ENCODE measurements around the gene SLC9A7. TPM values are rescaled to one million over a fixed set of nuclear protein-coding genes. Genes with fewer than 3 reads are reported as not detected.

Gene SLC9A7
- total RNA-seq, 1 experiment from 2014 or later, result 74.3 TPM

DNA sequence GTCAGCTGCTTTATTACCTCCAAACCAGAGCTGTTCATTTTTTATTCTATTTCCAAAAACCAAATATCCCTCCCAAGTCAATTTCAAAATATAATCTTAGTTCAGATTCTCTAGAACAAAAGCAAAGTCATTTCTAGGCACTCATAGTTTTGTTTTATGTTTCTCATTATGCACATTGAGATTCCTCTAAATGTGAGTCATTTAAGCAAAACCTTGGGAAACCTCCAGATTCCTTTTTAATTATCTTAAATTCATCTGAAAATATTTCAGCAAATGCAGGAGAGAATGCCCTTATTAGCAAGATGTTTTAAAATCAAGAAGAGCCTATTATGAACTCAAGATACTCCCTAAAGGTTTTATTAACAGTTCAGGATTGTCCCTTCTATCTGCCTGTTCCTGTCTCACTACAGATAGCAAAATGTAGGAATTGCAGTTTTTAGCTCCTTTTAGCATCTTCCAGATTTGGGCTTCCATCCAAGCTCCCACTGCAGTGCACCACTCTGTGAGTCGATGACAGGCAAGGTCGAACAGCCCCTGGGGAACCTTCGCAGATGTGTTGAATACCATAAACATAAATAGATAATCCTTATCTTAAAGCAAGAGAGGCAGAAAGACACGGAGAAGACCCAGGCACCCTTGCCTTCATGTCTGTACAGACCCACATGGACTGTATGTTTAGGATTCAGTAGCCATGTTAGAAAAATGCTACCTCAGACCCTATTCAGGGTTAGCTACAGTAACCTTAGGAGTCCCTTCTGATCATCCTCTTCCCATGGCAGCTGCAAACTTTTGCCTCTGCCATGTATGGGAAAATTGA is 11.3 kb upstream of the SLC9A7 start:
- ATAC-seq (peak; percentile 35), DNase-seq (peak; percentile 27)
- intact Hi-C loops (cut with micrococcal nuclease), result loop anchor here (1.0 to 2.0 kb wide), 2 partner anchors 22 to 203 kb away; no protein-coding TSS in a partner anchor
- ChIA-PET POLR2A (ENCODE audit: unreplicated experiment) (interaction anchor here (0.7 kb wide), 1 partner anchor 67 kb away, joined by 7 read pairs; the partner anchor contains the start of gene RP2), CTCF (interaction anchor here (1.4 kb wide), 1 partner anchor 26 kb away, joined by 3 read pairs; no protein-coding TSS in a partner anchor)
- peak overlapping the region; percentile 75 for H3K4me2 ChIP-seq (ENCODE audit: low read length)
- no peaks in the 10 kb centered on the region for H3K9me3 ChIP-seq (ENCODE audit: low read length)
- peaks cover 31% of the 10 kb centered on the region for H3K4me1 ChIP-seq (ENCODE audit: insufficient read depth, low read length)
- no peaks in the 10 kb centered on the region for H4K20me1 ChIP-seq (ENCODE audit: low read length)
- BruUV-seq (replicated peaks), result no TSS peak
- no peak overlapping the region for H2AFZ ChIP-seq (ENCODE audit: low read length)
- peaks cover 3% of the 10 kb centered on the region for H3F3A ChIP-seq (ENCODE audit: low read length, unreplicated experiment)
- peak overlapping the region; percentile 93 for H3K27ac ChIP-seq (ENCODE audit: low read length)
- TF ChIP-seq, protein P1, sequence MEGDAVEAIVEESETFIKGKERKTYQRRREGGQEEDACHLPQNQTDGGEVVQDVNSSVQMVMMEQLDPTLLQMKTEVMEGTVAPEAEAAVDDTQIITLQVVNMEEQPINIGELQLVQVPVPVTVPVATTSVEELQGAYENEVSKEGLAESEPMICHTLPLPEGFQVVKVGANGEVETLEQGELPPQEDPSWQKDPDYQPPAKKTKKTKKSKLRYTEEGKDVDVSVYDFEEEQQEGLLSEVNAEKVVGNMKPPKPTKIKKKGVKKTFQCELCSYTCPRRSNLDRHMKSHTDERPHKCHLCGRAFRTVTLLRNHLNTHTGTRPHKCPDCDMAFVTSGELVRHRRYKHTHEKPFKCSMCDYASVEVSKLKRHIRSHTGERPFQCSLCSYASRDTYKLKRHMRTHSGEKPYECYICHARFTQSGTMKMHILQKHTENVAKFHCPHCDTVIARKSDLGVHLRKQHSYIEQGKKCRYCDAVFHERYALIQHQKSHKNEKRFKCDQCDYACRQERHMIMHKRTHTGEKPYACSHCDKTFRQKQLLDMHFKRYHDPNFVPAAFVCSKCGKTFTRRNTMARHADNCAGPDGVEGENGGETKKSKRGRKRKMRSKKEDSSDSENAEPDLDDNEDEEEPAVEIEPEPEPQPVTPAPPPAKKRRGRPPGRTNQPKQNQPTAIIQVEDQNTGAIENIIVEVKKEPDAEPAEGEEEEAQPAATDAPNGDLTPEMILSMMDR (conservative IDR thresholded peaks at IDR 0.05; ENCODE audit: low read depth, low read length), result no peak
- TF ChIP-seq EZH2 (IDR thresholded peaks at IDR 0.05; ENCODE audit: low read length, unreplicated experiment) (no peak), EZH2phosphoT487 (IDR thresholded peaks at IDR 0.05; ENCODE audit: borderline replicate concordance, low read length) (no peak)
- H3K9ac ChIP-seq (ENCODE audit: low read length), result peak overlapping the region; percentile 69
- H3K4me3 ChIP-seq (ENCODE audit: low read length), result peak overlapping the region; percentile 42; the same call in 1 of the 2 replicates
- H3K36me3 ChIP-seq (ENCODE audit: low read depth, low read length), result no peaks in the 10 kb centered on the region
- H3K79me2 ChIP-seq (ENCODE audit: low read length), result no peaks in the 10 kb centered on the region
- H3K9me2 ChIP-seq (replicated peaks; ENCODE audit: low read length), result no peaks in the 10 kb centered on the region
- H3K27me3 ChIP-seq (ENCODE audit: low read length), result no peaks in the 10 kb centered on the region

DNA sequence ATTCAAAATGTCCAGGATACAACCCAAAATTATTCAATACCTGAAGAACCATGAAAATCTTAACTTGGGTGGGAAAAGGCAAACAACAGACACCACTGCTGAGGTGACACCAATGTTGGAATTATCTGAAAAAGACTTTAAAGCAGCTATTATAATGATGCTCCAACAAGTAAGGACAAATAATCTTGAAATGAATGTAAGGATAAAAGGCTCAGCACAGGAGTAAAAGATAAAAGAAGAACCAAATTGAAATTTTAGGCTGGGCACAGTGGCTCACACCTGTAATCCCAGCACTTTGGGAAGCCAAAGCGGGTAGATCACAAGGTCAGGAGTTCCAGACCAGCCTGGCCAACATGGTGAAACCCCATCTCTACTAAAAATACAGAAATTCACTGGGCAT is 4.0 kb upstream of the SLC9A7 start:
- Histone ChIP-seq H4K20me1 (ENCODE audit: low read length) (no peaks in the 10 kb centered on the region), H3K9ac (ENCODE audit: low read length) (no peak overlapping the region), H3K27me3 (ENCODE audit: low read length) (no peaks in the 10 kb centered on the region), H3K4me2 (ENCODE audit: low read length) (no peak overlapping the region), H2AFZ (ENCODE audit: low read length) (no peak overlapping the region), H3K27ac (ENCODE audit: low read length) (no peak overlapping the region), H3K4me3 (ENCODE audit: low read length) (no peak overlapping the region), H3K4me1 (ENCODE audit: insufficient read depth, low read length) (peaks cover 12% of the 10 kb centered on the region), H3K9me2 (replicated peaks; ENCODE audit: low read length) (no peaks in the 10 kb centered on the region), H3K36me3 (ENCODE audit: low read depth, low read length) (no peaks in the 10 kb centered on the region), H3F3A (ENCODE audit: low read length, unreplicated experiment) (no peaks in the 10 kb centered on the region), H3K9me3 (ENCODE audit: low read length) (no peaks in the 10 kb centered on the region), H3K79me2 (ENCODE audit: low read length) (peaks cover 8% of the 10 kb centered on the region)
- DNase-seq (no peak), ATAC-seq (no peak)
- CTCF ChIA-PET, result no interaction called here
- BruUV-seq (replicated peaks), result no TSS peak
- intact Hi-C loops (cut with micrococcal nuclease), result no loop called here
- POLR2A ChIA-PET (ENCODE audit: unreplicated experiment), result no interaction called here
- TF ChIP-seq EZH2phosphoT487 (IDR thresholded peaks at IDR 0.05; ENCODE audit: borderline replicate concordance, low read length) (no peak), EZH2 (IDR thresholded peaks at IDR 0.05; ENCODE audit: low read length, unreplicated experiment) (no peak)
- TF ChIP-seq, protein P1 (conservative IDR thresholded peaks at IDR 0.05; ENCODE audit: low read depth, low read length), result no peak

- TSS peak; percentile 51 for BruUV-seq (replicated peaks)
- Histone ChIP-seq H3K9ac (ENCODE audit: low read length) (peak overlapping the region; percentile 55), H3K79me2 (ENCODE audit: low read length) (peaks cover 42% of the 10 kb centered on the region), H4K20me1 (ENCODE audit: low read length) (peaks cover 12% of the 10 kb centered on the region; the same call in 1 of the 2 replicates), H2AFZ (ENCODE audit: low read length) (peak overlapping the region; percentile 80), H3K9me2 (replicated peaks; ENCODE audit: low read length) (no peaks in the 10 kb centered on the region), H3K4me3 (ENCODE audit: low read length) (peak overlapping the region; percentile 98), H3F3A (ENCODE audit: low read length, unreplicated experiment) (no peaks in the 10 kb centered on the region), H3K4me2 (ENCODE audit: low read length) (peak overlapping the region; percentile 85), H3K36me3 (ENCODE audit: low read depth, low read length) (no peaks in the 10 kb centered on the region), H3K9me3 (ENCODE audit: low read length) (no peaks in the 10 kb centered on the region), H3K27me3 (ENCODE audit: low read length) (no peaks in the 10 kb centered on the region), H3K27ac (ENCODE audit: low read length) (peak overlapping the region; percentile 66), H3K4me1 (ENCODE audit: insufficient read depth, low read length) (peaks cover 27% of the 10 kb centered on the region)
- TF ChIP-seq, protein P1 (conservative IDR thresholded peaks at IDR 0.05; ENCODE audit: low read depth, low read length), result no peak
- TF ChIP-seq EZH2phosphoT487 (IDR thresholded peaks at IDR 0.05; ENCODE audit: borderline replicate concordance, low read length), result no peak
- no peak for TF ChIP-seq EZH2 (IDR thresholded peaks at IDR 0.05; ENCODE audit: low read length, unreplicated experiment)
- ATAC-seq, result peak; percentile 2
- POLR2A ChIA-PET (ENCODE audit: unreplicated experiment), result no interaction called here
- DNase-seq, result peak; percentile 29
- intact Hi-C loops (cut with micrococcal nuclease), result loop anchor here (1.0 to 10.0 kb wide), 6 partner anchors 33 to 185 kb away; partner anchors contain the start of gene CHST7
- CTCF ChIA-PET, result interaction anchor here (0.7 to 1.2 kb wide), 2 partner anchors 37 to 42 kb away, joined by 4 to 6 read pairs; no protein-coding TSS in a partner anchor
Measured at GRCh38 chrX:46759645-46759974, 692 bp upstream of the SLC9A7 start.

Measured in PC-3 (cell line).